Panc1 (cell line): ENCODE data around the gene GLT1D1.

Experiments used
- CTCF ChIP-seq: fragments of 450-650 bp; IDR thresholded peaks from 2 replicates; pipeline ENCODE4 v1.5.1; 2017; ENCODE audit warnings: mild to moderate bottlenecking
- POLR2AphosphoS5 ChIP-seq: IDR thresholded peaks from 2 replicates; pipeline ENCODE4 v1.6.1; 2012; ENCODE audit warnings: mild to moderate bottlenecking, low read depth, low read length, moderate library complexity
- REST ChIP-seq, 2 experiments: IDR thresholded peaks; 2 replicates each; pipeline ENCODE4 v1.6.1; 2011 to 2012; ENCODE audit warnings: low read depth in 2 of 2, control low read depth in 1 of 2, low read length in 1 of 2, mild to moderate bottlenecking in 1 of 2, moderate library complexity in 1 of 2; ENCODE audit not compliant: insufficient read depth in 1 of 2
- SIN3A ChIP-seq: IDR thresholded peaks from 2 replicates; pipeline ENCODE4 v1.6.1; 2012; ENCODE audit warnings: low read depth, mild to moderate bottlenecking, low read length, moderate library complexity, borderline replicate concordance; ENCODE audit not compliant: insufficient read depth
- TCF7L2 ChIP-seq: IDR thresholded peaks from 2 replicates; pipeline ENCODE4 v1.6.1; 2011; ENCODE audit warnings: mild to moderate bottlenecking, low read depth, low read length, inconsistent platforms

DNA sequence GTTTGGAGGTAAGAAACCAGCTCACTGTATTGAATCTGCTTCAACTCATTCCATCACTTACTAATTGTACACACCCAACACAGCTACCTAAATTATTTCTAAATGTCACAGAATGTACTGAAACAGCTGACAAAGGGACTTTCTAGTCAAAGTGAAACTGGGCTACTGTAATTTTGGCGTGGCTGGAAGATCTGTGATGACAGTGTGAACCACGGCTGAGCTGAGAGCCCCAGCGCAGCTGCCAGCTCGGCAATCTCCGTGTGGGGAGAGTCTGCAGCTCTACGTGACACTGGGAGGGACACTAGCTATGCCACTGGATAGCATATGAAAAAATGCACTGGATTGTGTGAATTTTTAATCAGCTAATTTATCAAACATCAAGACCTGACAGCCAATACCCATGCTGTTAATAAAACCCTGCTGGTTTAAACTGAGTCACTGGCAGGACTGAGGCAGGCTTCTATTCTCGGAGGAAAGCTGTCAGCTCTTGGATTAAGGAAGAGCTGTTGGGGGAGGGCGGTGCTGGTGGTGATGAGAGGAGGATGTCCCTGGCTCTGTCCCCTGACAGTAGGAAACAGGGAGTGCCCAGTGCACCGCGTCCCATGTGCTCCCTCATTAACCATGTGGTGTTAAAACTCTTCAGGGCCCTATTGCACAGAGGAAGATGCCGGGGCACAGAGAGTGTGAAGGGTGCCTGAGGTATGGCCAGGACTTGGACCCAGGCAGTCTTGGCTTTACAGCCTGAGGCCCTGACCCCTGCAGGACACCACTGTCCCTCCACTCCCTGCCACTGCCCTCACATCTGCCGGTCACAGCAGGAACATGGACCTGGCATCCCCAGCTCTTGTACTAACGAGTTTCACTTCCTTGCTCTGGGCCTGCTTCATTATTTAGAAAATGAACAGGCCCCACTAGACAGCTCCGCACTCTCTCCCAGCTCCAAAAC, 42.8 kb upstream of the GLT1D1 start:
- no peak for TF ChIP-seq CTCF
- no peak for TF ChIP-seq SIN3A
- TF ChIP-seq POLR2AphosphoS5: no peak
- no peak for TF ChIP-seq REST (IDR thresholded peaks at IDR 0.05; ENCODE audit: insufficient read depth in 1 of 2, low read depth in 2 of 2, low read length in 1 of 2)
- no peak for TF ChIP-seq TCF7L2
